Left ventricle myocardium inferior (tissue), 1 donor: Measurements from ENCODE around the gene ORC2. TPM values are rescaled to one million over a fixed set of nuclear protein-coding genes. Genes with fewer than 3 reads are reported as not detected.

Experiments
- DNase-seq: peaks from one replicate; pipeline ENCODE4 v3.0.0-alpha.2; 2020
- H3K27ac ChIP-seq: fragments of 200-600 bp; replicated peaks from 2 replicates; pipeline ENCODE4 v1.8.0; 2021
- H3K27me3 ChIP-seq: fragments of 200-600 bp; 2 replicates; pipeline ENCODE4 v1.8.0; 2021; ENCODE audit warnings: low read depth
- H3K36me3 ChIP-seq: fragments of 200-600 bp; 2 replicates; pipeline ENCODE4 v1.8.0; 2021
- H3K4me1 ChIP-seq: fragments of 200-600 bp; 2 replicates; pipeline ENCODE4 v1.8.0; 2021
- H3K4me3 ChIP-seq: fragments of 200-600 bp; 2 replicates; pipeline ENCODE4 v1.8.0; 2021; ENCODE audit warnings: mild to moderate bottlenecking, moderate library complexity
- H3K9me3 ChIP-seq: fragments of 200-600 bp; replicated peaks from 2 replicates; pipeline ENCODE4 v1.8.0; 2021
- intact Hi-C: fragments of 100-400 bp; cut with micrococcal nuclease; formaldehyde crosslinking; loops from one replicate; pipeline ENCODE4 v1.11.0; 2022
- long read RNA-seq: library from polyadenylated mRNA; unstranded; transcript quantifications from one replicate; pipeline ENCODE4 v2.0.0, GENCODE V29; 2021
- total RNA-seq: library from RNA; stranded (reverse); fragmentation: NEBNext Ultra II Directional; extraction: Animal tissue kit (Norgen Biotek cat#: 25700); gene quantifications from one replicate; pipeline ENCODE4 v1.2.1, GENCODE V29; 2021
- TF ChIP-seq, protein P1 (sequence below): fragments of 200-600 bp; IDR thresholded peaks from 2 replicates; pipeline ENCODE4 v1.8.0; 2021; ENCODE audit warnings: antibody characterized with exemption, mild to moderate bottlenecking, borderline replicate concordance
- donor health status: DM: no; HTN: yes; CAD: no; lungs with severe emphysema.

The ORC2 gene
- total RNA-seq: 24.5 TPM
- long read RNA-seq, full-length matches to known transcripts: 8 of 14 reads
- long read RNA-seq, partial matches to known transcripts: 3 of 14 reads
- long read RNA-seq, other reads (novel, unspliced or antisense): 3 of 14 reads

DNA sequence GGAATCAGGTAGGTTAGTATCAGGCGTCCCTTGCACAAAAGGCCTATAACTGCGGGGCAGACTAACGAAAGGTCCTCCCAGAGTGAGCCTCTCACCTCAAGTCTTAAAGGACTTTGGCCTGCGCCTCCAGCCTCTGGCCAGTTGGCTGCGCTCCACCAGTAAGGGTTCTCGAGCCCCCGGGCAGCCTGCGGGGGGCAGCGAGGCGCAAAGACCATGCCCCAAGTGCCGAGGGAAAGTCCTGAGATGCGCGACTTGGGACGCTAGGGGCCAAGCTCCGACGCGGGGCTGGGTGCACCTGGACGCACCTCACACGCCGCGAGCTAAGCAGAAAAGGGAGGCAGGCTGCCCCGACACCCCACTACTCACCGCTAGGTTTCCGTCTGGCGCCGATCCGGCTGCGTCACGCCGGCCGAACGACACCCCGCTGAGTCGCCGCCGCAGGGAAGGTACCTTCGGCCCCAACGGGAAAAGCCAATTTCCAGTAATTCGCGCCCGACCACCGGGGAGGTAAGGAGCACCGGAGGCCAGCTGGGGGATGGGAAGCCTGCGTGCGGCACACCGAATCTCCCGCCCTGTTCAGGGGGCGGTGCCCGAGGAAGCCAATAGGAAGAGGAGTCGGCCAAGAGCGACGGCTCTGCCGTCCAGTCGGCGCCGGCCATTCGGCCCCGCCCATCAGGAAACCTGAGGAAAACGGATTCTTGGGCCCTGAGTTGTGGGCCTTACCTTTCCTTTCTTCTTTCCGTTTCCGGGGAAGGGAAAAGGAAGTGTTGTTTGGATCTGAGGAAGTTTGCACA is at the start of gene ORC2:
TSS of gene ORC2 (minus strand) at position 537 of the 794 bp plus-strand sequence. CDS start 5,537 bp downstream, outside the sequence.
- peaks cover 79% of the 10 kb centered on the region for H3K4me1 ChIP-seq
- intact Hi-C loops: no loop called here
- peak within 1 kb of the TSS; percentile 95 for H3K27ac ChIP-seq
- peak; percentile 93 for DNase-seq
- H3K36me3 ChIP-seq: peaks cover 2% of the 10 kb centered on the region
- H3K4me3 ChIP-seq: peak within 1 kb of the TSS; percentile 89
- TF ChIP-seq, protein P1, sequence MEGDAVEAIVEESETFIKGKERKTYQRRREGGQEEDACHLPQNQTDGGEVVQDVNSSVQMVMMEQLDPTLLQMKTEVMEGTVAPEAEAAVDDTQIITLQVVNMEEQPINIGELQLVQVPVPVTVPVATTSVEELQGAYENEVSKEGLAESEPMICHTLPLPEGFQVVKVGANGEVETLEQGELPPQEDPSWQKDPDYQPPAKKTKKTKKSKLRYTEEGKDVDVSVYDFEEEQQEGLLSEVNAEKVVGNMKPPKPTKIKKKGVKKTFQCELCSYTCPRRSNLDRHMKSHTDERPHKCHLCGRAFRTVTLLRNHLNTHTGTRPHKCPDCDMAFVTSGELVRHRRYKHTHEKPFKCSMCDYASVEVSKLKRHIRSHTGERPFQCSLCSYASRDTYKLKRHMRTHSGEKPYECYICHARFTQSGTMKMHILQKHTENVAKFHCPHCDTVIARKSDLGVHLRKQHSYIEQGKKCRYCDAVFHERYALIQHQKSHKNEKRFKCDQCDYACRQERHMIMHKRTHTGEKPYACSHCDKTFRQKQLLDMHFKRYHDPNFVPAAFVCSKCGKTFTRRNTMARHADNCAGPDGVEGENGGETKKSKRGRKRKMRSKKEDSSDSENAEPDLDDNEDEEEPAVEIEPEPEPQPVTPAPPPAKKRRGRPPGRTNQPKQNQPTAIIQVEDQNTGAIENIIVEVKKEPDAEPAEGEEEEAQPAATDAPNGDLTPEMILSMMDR: peak; percentile 70
- no peaks in the 10 kb centered on the region for H3K9me3 ChIP-seq
- H3K27me3 ChIP-seq: no peaks in the 10 kb centered on the region

DNA sequence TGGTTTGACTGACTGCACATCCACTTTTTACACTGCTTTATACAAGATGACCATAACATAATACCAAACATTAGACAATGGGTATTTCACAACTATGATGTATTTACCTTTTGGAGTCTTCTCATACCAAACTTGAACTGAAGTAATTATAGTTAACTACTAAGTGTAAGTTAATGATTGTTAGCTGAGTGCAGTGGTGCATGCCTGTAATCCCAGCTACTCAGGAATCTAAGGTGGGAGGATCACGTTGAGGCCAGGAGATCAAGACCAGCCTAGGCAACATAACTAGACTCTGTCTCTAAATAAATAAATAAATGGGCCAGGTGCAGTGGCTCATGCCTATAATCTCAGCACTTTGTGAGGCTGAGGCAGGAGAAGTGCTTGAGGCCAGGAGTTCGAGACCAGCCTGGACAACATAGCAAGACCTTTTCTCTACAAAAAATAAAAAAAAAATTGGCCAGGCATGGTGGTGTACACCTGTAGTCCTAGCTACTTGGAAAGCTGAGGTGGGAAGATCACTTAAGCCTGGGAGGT is 44.9 kb upstream of the ORC2 start:
- no peak overlapping the region for H3K27ac ChIP-seq
- intact Hi-C loops: no loop called here
- no peak overlapping the region for H3K4me3 ChIP-seq
- H3K4me1 ChIP-seq: no peaks in the 10 kb centered on the region
- DNase-seq: no peak
- no peaks in the 10 kb centered on the region for H3K27me3 ChIP-seq
- no peaks in the 10 kb centered on the region for H3K9me3 ChIP-seq
- peaks cover 65% of the 10 kb centered on the region for H3K36me3 ChIP-seq
- TF ChIP-seq, protein P1: no peak

DNA sequence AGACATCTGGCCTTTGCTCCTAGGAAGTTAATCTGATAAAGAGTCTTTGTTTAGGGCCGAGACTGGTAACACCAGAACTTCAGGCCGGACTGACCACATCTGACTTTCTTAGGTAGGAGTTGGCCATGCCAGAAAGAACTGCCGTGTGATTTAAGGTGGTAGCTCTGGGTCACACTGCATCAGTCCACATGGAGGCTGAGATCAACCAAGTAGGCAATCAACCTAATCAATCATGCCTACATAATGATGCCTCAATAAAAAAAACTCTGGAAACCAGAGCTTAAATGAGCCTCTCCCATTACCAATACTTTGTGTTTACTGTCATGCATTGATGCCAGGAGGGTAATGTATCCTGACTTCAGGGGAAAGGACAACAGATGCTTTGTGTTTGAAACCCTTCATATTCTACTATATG is 44.1 kb upstream of the ORC2 start:
- Histone ChIP-seq H3K27ac (no peak overlapping the region), H3K9me3 (no peaks in the 10 kb centered on the region), H3K4me3 (no peak overlapping the region), H3K4me1 (no peaks in the 10 kb centered on the region), H3K27me3 (no peaks in the 10 kb centered on the region), H3K36me3 (peaks cover 72% of the 10 kb centered on the region)
- intact Hi-C loops: no loop called here
- TF ChIP-seq, protein P1: no peak
- DNase-seq: no peak

DNA sequence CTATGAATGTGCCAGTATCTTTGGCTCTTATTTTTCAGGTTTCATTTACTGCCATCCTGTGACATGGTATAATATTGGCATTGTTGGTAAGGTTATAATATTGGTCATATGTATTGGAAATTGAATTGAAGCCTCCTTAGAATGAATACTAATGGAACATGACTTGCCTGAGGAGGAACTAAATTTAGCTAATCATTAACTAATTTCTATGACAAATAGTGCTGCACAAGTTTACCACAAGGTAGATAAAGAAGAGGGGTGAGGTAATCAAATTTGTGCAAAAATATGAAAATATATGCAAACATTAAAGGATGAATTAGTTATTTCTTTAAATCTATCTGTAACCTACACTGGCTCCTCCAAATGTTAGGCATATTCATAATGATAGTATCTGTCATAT is 43.2 kb upstream of the ORC2 start:
- peaks cover 80% of the 10 kb centered on the region for H3K36me3 ChIP-seq
- H3K4me3 ChIP-seq: no peak overlapping the region
- H3K4me1 ChIP-seq: no peaks in the 10 kb centered on the region
- no peak for DNase-seq
- no peaks in the 10 kb centered on the region for H3K9me3 ChIP-seq
- H3K27me3 ChIP-seq: no peaks in the 10 kb centered on the region
- TF ChIP-seq, protein P1: no peak
- no peak overlapping the region for H3K27ac ChIP-seq
- intact Hi-C loops: no loop called here

DNA sequence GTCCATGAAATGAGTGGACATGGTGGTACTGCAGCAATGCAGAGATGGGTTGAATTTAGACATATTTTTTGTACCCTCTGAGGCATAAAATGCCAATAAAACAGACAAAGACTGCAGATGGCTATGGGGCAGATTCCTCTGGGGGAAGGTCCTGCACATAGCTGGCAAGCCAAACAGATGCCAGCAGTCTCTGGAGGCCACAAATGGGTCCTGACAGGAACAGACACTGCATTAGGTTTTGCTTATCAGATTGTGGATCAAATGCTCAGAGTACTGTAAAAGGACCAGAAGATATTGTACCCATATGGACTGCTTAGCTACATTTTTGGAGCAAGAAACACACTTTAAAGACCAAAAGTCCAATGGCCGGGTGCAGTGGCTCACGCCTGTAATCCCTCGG is 40.9 kb upstream of the ORC2 start:
- intact Hi-C loops: no loop called here
- TF ChIP-seq, protein P1: no peak
- no peaks in the 10 kb centered on the region for H3K9me3 ChIP-seq
- peaks cover 88% of the 10 kb centered on the region for H3K36me3 ChIP-seq
- no peaks in the 10 kb centered on the region for H3K4me1 ChIP-seq
- no peak for DNase-seq
- H3K27ac ChIP-seq: no peak overlapping the region
- H3K27me3 ChIP-seq: no peaks in the 10 kb centered on the region
- no peak overlapping the region for H3K4me3 ChIP-seq
